Measurements from ENCODE around the gene RAB40B.

Gene RAB40B

DNA sequence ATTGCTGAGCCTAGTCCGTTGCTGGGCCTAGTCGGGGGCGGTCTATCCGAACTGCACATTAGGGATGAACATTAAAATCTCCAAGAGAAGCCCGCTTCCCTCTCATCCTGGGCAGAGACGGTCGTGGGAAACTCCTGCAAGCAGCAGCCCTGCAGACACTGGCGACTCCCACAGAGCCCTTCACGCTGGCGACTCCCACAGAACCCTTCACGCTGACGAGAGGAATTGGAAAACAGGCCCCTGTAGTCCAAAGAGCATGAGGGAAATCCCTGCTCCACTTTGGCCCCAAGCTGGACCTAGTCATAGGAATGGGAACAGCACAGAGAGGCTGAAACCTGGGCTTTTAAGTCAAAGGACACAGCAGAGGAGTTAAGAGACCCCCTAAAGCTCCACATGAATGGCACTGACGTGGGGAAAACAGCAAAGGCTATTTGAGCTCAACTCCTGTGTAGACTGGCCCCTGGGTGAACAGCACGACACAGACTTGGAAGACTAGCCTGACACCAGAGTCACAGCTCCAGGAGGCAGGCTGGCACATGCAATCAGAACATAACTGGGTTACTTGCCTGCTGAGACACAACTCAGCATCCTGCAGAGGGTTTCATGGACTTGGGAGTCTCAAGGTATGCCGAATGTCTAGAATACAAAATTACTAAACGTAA, 92.4 kb downstream of the RAB40B start:
- peaks cover 49% of the 10 kb centered on the region for H3K36me3 ChIP-seq (ENCODE audit: insufficient read depth, low read length)
- H3K9ac ChIP-seq (ENCODE audit: low read depth, low read length) = no peak overlapping the region
- H3K9me3 ChIP-seq (ENCODE audit: control insufficient read depth, insufficient read depth, low read length) = peaks cover 3% of the 10 kb centered on the region; the same call in 1 of the 2 replicates
- no peaks in the 10 kb centered on the region for H3K4me1 ChIP-seq (ENCODE audit: insufficient read depth, low read length)

All from ES-I3 (cell line).